B cell (primary cell): ENCODE data around the gene PARP15. TPM values are rescaled to one million over a fixed set of nuclear protein-coding genes. Genes with fewer than 3 reads are reported as not detected.

Experiments used
- ATAC-seq: fragments of 200-7000 bp; cut with Tn5 transposase; one replicate; pipeline ENCODE4 v1.10.0; 2021; ENCODE audit warnings: low read depth, mild to moderate bottlenecking, moderate number of reproducible peaks, moderate library complexity
- CTCF ChIA-PET: fragments of 350-600 bp; sonication (Branson Sonifier 250); formaldehyde crosslinking; loops from one replicate; lab custom pipeline; 2021; ENCODE audit warnings: antibody characterized with exemption, inconsistent platforms; lab: Charles Lee
- POLR2A ChIA-PET: fragments of 350-600 bp; sonication (Branson Sonifier 250); formaldehyde crosslinking; loops from one replicate; lab custom pipeline; 2021; ENCODE audit warnings: antibody characterized with exemption; lab: Charles Lee
- DNase-seq: peaks from one replicate; pipeline ENCODE4 v3.0.0; 2013
- H2AFZ ChIP-seq: 2 replicates; pipeline ENCODE4 v1.6.1; 2012; ENCODE audit warnings: mild to moderate bottlenecking, low read depth, low read length; ENCODE audit not compliant: insufficient read depth, poor library complexity, severe bottlenecking
- H3K27ac ChIP-seq, 2 donors: 1 replicate in 1 of 2; 2 replicates in 1 of 2; pipeline ENCODE4 v1.5.1; 2012 to 2013; ENCODE audit warnings: low read length in 2 of 2, mild to moderate bottlenecking in 2 of 2, moderate library complexity in 1 of 2
- H3K27me3 ChIP-seq, 4 experiments: fragments of 200-600 bp in 1 of 4; sonication (generic) in 1 of 4; replicated peaks in 1 of 4; 1 replicate in 2 of 4; 2 replicates in 2 of 4; pipeline versions ENCODE4 v1.6.1 to v1.7.0; 2013 to 2016; ENCODE audit warnings: low read length in 3 of 4, mild to moderate bottlenecking in 2 of 4, mixed read lengths in 1 of 4, moderate library complexity in 1 of 4; ENCODE audit not compliant: insufficient read depth in 4 of 4, control insufficient read depth in 3 of 4; ENCODE audit errors: control extremely low read depth in 1 of 4
- H3K36me3 ChIP-seq, 2 experiments: replicated peaks in 1 of 2; 1 replicate in 1 of 2; 2 replicates in 1 of 2; pipeline versions ENCODE4 v1.6.1 to v1.7.1; 2013; ENCODE audit warnings: low read length in 1 of 2; ENCODE audit not compliant: insufficient read depth in 2 of 2, control insufficient read depth in 1 of 2; ENCODE audit errors: control extremely low read depth in 1 of 2, extremely low read depth in 1 of 2
- H3K4me1 ChIP-seq, 2 donors: fragments of 200-600 bp in 1 of 2; sonication (generic) in 1 of 2; 1 replicate in 1 of 2; 2 replicates in 1 of 2; pipeline versions ENCODE4 v1.5.1 to v1.6.1; 2013 to 2017; ENCODE audit warnings: low read length in 2 of 2; ENCODE audit not compliant: control insufficient read depth in 2 of 2, insufficient read depth in 2 of 2
- H3K4me2 ChIP-seq: replicated peaks from 2 replicates; pipeline ENCODE3; 2012; ENCODE audit warnings: mild to moderate bottlenecking, low read depth, low read length; ENCODE audit not compliant: poor library complexity, severe bottlenecking
- H3K4me3 ChIP-seq, 5 experiments: fragments of 200-600 bp in 1 of 5; sonication (generic) in 1 of 5; 1 replicate in 3 of 5; 2 replicates in 2 of 5; pipeline versions ENCODE4 v1.5.1 to v1.7.0; 2011 to 2016; ENCODE audit warnings: low read length in 4 of 5, mild to moderate bottlenecking in 4 of 5, low read depth in 2 of 5, control low read depth in 1 of 5, moderate library complexity in 1 of 5; ENCODE audit not compliant: insufficient read depth in 1 of 5; ENCODE audit errors: control extremely low read depth in 1 of 5, extremely low read depth in 1 of 5
- H3K79me2 ChIP-seq: fragments of 200-600 bp; sonication (generic); one replicate; pipeline ENCODE4 v1.6.0; 2016; ENCODE audit warnings: low read length; ENCODE audit not compliant: control insufficient read depth, insufficient read depth
- H3K9ac ChIP-seq: fragments of 200-600 bp; sonication (generic); 2 replicates; pipeline ENCODE4 v1.6.1; 2017; ENCODE audit warnings: mild to moderate bottlenecking, low read length, moderate library complexity
- H3K9me3 ChIP-seq, 3 donors: one replicate each; pipeline versions ENCODE4 v1.6.1 to v1.7.1; 2013; ENCODE audit warnings: low read length in 2 of 3; ENCODE audit not compliant: control insufficient read depth in 2 of 3, insufficient read depth in 1 of 3; ENCODE audit errors: control extremely low read depth in 1 of 3
- H4K20me1 ChIP-seq: 2 replicates; pipeline ENCODE4 v1.6.0; 2012; ENCODE audit warnings: mild to moderate bottlenecking, low read length; ENCODE audit not compliant: insufficient read depth, control insufficient read depth, poor library complexity, severe bottlenecking
- H3K27ac Mint-ChIP-seq: one replicate; pipeline ENCODE4 v1.8.0; 2021; ENCODE audit warnings: mixed read lengths
- H3K27me3 Mint-ChIP-seq: one replicate; pipeline ENCODE4 v1.8.0; 2021; ENCODE audit warnings: mixed read lengths
- H3K4me1 Mint-ChIP-seq: one replicate; pipeline ENCODE4 v1.8.0; 2021; ENCODE audit warnings: mixed read lengths
- H3K4me3 Mint-ChIP-seq: one replicate; pipeline ENCODE4 v1.8.0; 2021; ENCODE audit warnings: mixed read lengths
- H3K9me3 Mint-ChIP-seq: one replicate; pipeline ENCODE4 v1.8.0; 2022; ENCODE audit warnings: mixed read lengths; ENCODE audit not compliant: insufficient read depth
- EZH2 ChIP-seq: IDR thresholded peaks from 2 replicates; pipeline ENCODE4 v1.6.1; 2012; ENCODE audit warnings: borderline replicate concordance, low read depth, mild to moderate bottlenecking, moderate library complexity, low read length; ENCODE audit not compliant: insufficient read depth, poor library complexity, severe bottlenecking
- WGBS: methylation state at CpG from one replicate; pipeline ENCODE4 v1.1.5; 2013; ENCODE audit warnings: missing lambda C conversion rate; ENCODE audit not compliant: insufficient coverage; 5-methylcytosine and 5-hydroxymethylcytosine counted together
- intact Hi-C: fragments of 100-400 bp; cut with micrococcal nuclease; formaldehyde crosslinking; loops from one replicate; pipeline ENCODE4 v1.10.0; 2022
- polyA plus RNA-seq: library from polyadenylated mRNA; depleted of rRNA; stranded (reverse); fragments of >200 nt; gene quantifications from 2 replicates; pipeline ENCODE4 v1.2.3, GENCODE V29; 2012
- total RNA-seq, 2 donors: library from RNA; stranded (reverse); fragments of 120-200 nt in 1 of 2; gene quantifications; 1 replicate in 1 of 2; 2 replicates in 1 of 2; pipeline versions ENCODE4 v1.2.3 to v1.2.4, GENCODE V29; 2013 to 2022
- TF ChIP-seq, protein P1 (sequence below): fragments of 200-600 bp; IDR thresholded peaks from one replicate; pipeline ENCODE4 v1.8.0; 2022; ENCODE audit warnings: antibody characterized with exemption, mild to moderate bottlenecking

The PARP15 gene
- total and polyA plus RNA-seq, 2 donors (not counting 1 experiment from before 2014, with no cell fraction given), result 172 to 307 TPM

DNA sequence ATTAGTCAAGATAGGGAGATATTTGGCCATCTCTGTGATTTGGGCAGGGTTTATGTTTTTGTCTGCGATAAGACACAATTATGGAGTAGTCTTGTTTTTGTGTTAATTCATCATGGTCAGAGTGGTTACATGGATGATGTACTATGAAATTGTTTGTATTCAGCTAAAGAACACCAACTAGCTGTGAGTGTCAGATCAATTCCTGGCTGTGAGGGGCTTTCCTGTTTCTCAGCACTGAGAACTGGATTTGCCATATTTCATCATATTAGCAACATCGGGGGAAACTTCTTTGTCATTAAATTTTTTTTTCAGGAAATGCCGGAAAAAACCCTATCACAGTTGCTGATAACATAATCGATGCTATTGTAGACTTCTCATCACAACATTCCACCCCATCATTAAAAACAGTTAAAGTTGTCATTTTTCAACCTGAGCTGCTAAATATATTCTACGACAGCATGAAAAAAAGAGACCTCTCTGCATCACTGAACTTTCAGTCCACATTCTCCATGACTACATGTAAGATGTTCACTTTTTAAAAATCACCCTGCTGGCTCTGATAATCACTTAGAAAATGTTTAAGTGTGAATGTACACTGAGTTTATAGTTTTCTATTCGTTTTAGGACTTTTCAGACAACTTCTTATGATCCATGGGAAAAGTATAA lies 49.2 kb downstream of the PARP15 start:
- POLR2A ChIA-PET, result no interaction called here
- Histone ChIP-seq H2AFZ (no peak overlapping the region), H3K9ac (no peak overlapping the region), H3K9me3 (no peaks in the 10 kb centered on the region), H3K4me1 (peaks cover 18 to 22% of the 10 kb centered on the region in 2 donors), H4K20me1 (no peaks in the 10 kb centered on the region), H3K79me2 (peaks cover 25% of the 10 kb centered on the region), H3K36me3 (peaks cover 7 to 73% of the 10 kb centered on the region in 2 experiments), H3K4me3 (no peak overlapping the region), H3K27ac (peak overlapping the region in 1 of 2 donors; percentile 40), H3K4me2 (no peak overlapping the region), H3K27me3 (no peaks in the 10 kb centered on the region)
- Mint-ChIP-seq H3K9me3 (no peaks in the 10 kb centered on the region), H3K27me3 (no peaks in the 10 kb centered on the region), H3K4me3 (no peak overlapping the region), H3K27ac (peak overlapping the region; percentile 71), H3K4me1 (peaks cover 32% of the 10 kb centered on the region)
- CTCF ChIA-PET, result interaction anchor here (0.9 kb wide), 1 partner anchor 19 kb away, joined by 4 read pairs; no protein-coding TSS in a partner anchor
- TF ChIP-seq EZH2, result no peak
- TF ChIP-seq, protein P1, sequence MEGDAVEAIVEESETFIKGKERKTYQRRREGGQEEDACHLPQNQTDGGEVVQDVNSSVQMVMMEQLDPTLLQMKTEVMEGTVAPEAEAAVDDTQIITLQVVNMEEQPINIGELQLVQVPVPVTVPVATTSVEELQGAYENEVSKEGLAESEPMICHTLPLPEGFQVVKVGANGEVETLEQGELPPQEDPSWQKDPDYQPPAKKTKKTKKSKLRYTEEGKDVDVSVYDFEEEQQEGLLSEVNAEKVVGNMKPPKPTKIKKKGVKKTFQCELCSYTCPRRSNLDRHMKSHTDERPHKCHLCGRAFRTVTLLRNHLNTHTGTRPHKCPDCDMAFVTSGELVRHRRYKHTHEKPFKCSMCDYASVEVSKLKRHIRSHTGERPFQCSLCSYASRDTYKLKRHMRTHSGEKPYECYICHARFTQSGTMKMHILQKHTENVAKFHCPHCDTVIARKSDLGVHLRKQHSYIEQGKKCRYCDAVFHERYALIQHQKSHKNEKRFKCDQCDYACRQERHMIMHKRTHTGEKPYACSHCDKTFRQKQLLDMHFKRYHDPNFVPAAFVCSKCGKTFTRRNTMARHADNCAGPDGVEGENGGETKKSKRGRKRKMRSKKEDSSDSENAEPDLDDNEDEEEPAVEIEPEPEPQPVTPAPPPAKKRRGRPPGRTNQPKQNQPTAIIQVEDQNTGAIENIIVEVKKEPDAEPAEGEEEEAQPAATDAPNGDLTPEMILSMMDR, result no peak
- intact Hi-C loops, result loop anchor here (5.0 kb wide), 1 partner anchor 36 kb away; no protein-coding TSS in a partner anchor
- WGBS, result 90% methylated on average over 3 of the region's 6 CpGs
- ATAC-seq (no peak), DNase-seq (no peak)

DNA sequence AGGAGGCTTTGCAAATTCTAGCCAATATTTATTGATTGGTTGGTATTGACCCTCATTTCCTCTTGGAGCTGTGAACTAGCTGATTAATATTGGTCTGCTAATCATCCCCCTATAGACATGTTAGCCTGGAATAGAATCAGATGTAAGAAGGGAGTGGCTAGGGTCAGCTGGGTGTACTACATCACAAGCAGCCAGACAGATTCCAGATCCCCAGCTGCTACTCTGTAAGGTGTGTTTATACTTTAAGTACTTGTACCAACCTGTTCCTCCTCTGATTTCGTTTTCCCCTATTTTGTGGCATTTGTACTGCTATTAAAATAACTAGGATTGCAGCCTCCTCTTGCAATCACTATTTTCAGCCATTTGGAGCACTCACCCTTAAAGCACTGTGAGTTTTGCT lies 49.9 kb downstream of the PARP15 start:
- peaks cover 25% of the 10 kb centered on the region for H3K4me1 Mint-ChIP-seq

More for the DNA sequence above, 49.9 kb downstream of the PARP15 start:
- H3K4me3 Mint-ChIP-seq, result no peak overlapping the region
- H3K27ac Mint-ChIP-seq, result peak overlapping the region; percentile 53
- Histone ChIP-seq H3K27me3 (no peaks in the 10 kb centered on the region), H3K9me3 (no peaks in the 10 kb centered on the region), H3K36me3 (peaks cover 7 to 73% of the 10 kb centered on the region in 2 experiments), H3K4me3 (no peak overlapping the region), H3K79me2 (peaks cover 25% of the 10 kb centered on the region), H3K4me2 (no peak overlapping the region), H3K27ac (peak overlapping the region in 1 of 2 donors; percentile 40), H3K4me1 (peaks cover 12 to 15% of the 10 kb centered on the region in 2 donors), H2AFZ (no peak overlapping the region), H3K9ac (no peak overlapping the region), H4K20me1 (no peaks in the 10 kb centered on the region)
- ATAC-seq (no peak), DNase-seq (no peak)
- no peaks in the 10 kb centered on the region for H3K27me3 Mint-ChIP-seq
- H3K9me3 Mint-ChIP-seq, result no peaks in the 10 kb centered on the region
- ChIA-PET CTCF (no interaction called here), POLR2A (no interaction called here)
- WGBS, result no CpG with 5 or more reads among the region's 1 CpG
- intact Hi-C loops, result loop anchor here (5.0 kb wide), 1 partner anchor 35 kb away; no protein-coding TSS in a partner anchor
- TF ChIP-seq EZH2, result no peak
- TF ChIP-seq, protein P1, result no peak
